SK-N-SH (cell line): Measurements from ENCODE around the gene DCST1. TPM values are rescaled to one million over a fixed set of nuclear protein-coding genes. Genes with fewer than 3 reads are reported as not detected.

ENCODE experiments used
- CTCF ChIA-PET: fragments of 300-600, 350-600 bp; formaldehyde crosslinking; extraction: SDS; loops from one replicate; lab custom pipeline; 2021; lab: Yijun Ruan, JAX
- POLR2A ChIA-PET: fragments of 350-600 bp; sonication (Branson Sonifier 250); formaldehyde crosslinking; extraction: SDS; loops from one replicate; lab custom pipeline; 2020; ENCODE audit warnings: antibody characterized with exemption, inconsistent platforms; lab: Yijun Ruan, JAX
- DNase-seq: peaks from one replicate; pipeline ENCODE4 v3.0.0; 2012
- H2AFZ ChIP-seq: fragments of 200-600 bp; sonication (generic); 2 replicates; pipeline ENCODE4 v1.8.1; 2016; ENCODE audit warnings: antibody characterized with exemption, mild to moderate bottlenecking, low read depth
- H3F3A ChIP-seq: fragments of 200-600 bp; sonication (generic); replicated peaks from 2 replicates; pipeline ENCODE3; 2016; ENCODE audit warnings: antibody characterized with exemption, mild to moderate bottlenecking; ENCODE audit not compliant: insufficient read depth
- H3K27ac ChIP-seq, 2 experiments: fragments of 200-500 bp in 1 of 2; fragments of 200-600 bp in 1 of 2; sonication (Bioruptor generic) in 1 of 2; sonication (generic), shearing (Covaris generic) in 1 of 2; 2 replicates each; pipeline versions ENCODE4 v1.5.1 to v1.6.1; 2014 to 2016; ENCODE audit warnings: low read depth in 2 of 2, inconsistent platforms in 1 of 2, low read length in 1 of 2, mild to moderate bottlenecking in 1 of 2, mixed read lengths in 1 of 2
- H3K27me3 ChIP-seq: fragments of 200-600 bp; sonication (generic), shearing (Covaris generic); 2 replicates; pipeline ENCODE4 v1.6.1; 2016; ENCODE audit warnings: mixed run types; ENCODE audit not compliant: insufficient read depth
- H3K36me3 ChIP-seq, 2 experiments: fragments of 200-500 bp in 1 of 2; fragments of 200-600 bp in 1 of 2; sonication (Bioruptor generic) in 1 of 2; sonication (generic) in 1 of 2; replicated peaks in 1 of 2; 2 replicates each; pipeline versions ENCODE3 to v1.5.1; 2014 to 2016; ENCODE audit warnings: low read length in 1 of 2, mild to moderate bottlenecking in 1 of 2; ENCODE audit not compliant: insufficient read depth in 2 of 2, control insufficient read depth in 1 of 2
- H3K4me1 ChIP-seq, 2 experiments: fragments of 200-500 bp in 1 of 2; fragments of 200-600 bp in 1 of 2; sonication (Bioruptor generic) in 1 of 2; sonication (generic), shearing (Covaris generic) in 1 of 2; 2 replicates each; pipeline versions ENCODE4 v1.5.1 to v1.6.1; 2014 to 2016; ENCODE audit warnings: low read depth in 1 of 2, low read length in 1 of 2, mixed run types in 1 of 2; ENCODE audit not compliant: insufficient read depth in 2 of 2, control insufficient read depth in 1 of 2
- H3K4me2 ChIP-seq: fragments of 200-600 bp; sonication (generic), shearing (Covaris generic); 2 replicates; pipeline ENCODE4 v1.6.1; 2017; ENCODE audit warnings: mixed run types
- H3K4me3 ChIP-seq, 2 experiments: fragments of 200-500 bp in 1 of 2; fragments of 200-600 bp in 1 of 2; sonication (Bioruptor generic) in 1 of 2; sonication (generic), shearing (Covaris generic) in 1 of 2; 2 replicates each; pipeline versions ENCODE4 v1.5.1 to v1.8.1; 2014 to 2016; ENCODE audit warnings: low read depth in 2 of 2, inconsistent platforms in 1 of 2, low read length in 1 of 2, mild to moderate bottlenecking in 1 of 2, mixed read lengths in 1 of 2, moderate library complexity in 1 of 2
- H3K79me2 ChIP-seq: fragments of 200-600 bp; sonication (generic); 2 replicates; pipeline ENCODE4 v1.8.1; 2017; ENCODE audit warnings: mild to moderate bottlenecking; ENCODE audit not compliant: insufficient read depth
- H3K9ac ChIP-seq: fragments of 200-600 bp; sonication (generic); 2 replicates; pipeline ENCODE4 v1.6.1; 2017; ENCODE audit warnings: mixed run types
- H3K9me2 ChIP-seq: fragments of 200-600 bp; sonication (generic); 2 replicates; pipeline ENCODE4 v1.6.1; 2017; ENCODE audit warnings: mixed run types
- H3K9me3 ChIP-seq: fragments of 200-600 bp; sonication (generic); 2 replicates; pipeline ENCODE4 v1.6.1; 2017; ENCODE audit warnings: mixed run types, mild to moderate bottlenecking, moderate library complexity
- H4K20me1 ChIP-seq: fragments of 200-600 bp; sonication (generic); 2 replicates; pipeline ENCODE4 v1.6.1; 2017; ENCODE audit warnings: mild to moderate bottlenecking, mixed run types; ENCODE audit not compliant: insufficient read depth
- CHD2 ChIP-seq: fragments of 150-350 bp; IDR thresholded peaks from 2 replicates; pipeline ENCODE4 v1.6.1; 2018; ENCODE audit warnings: low read length; ENCODE audit not compliant: partially characterized antibody
- FOXJ3 ChIP-seq: sonication (generic); formaldehyde crosslinking; IDR thresholded peaks from 2 replicates; pipeline ENCODE4 v1.5.1; 2020; ENCODE audit warnings: mild to moderate bottlenecking, missing genetic modification reagents
- FOXM1 ChIP-seq: IDR thresholded peaks from 2 replicates; pipeline ENCODE4 v1.4.0; 2012; ENCODE audit warnings: low read depth, mild to moderate bottlenecking
- GABPA ChIP-seq: IDR thresholded peaks from 2 replicates; pipeline ENCODE4 v1.4.0; 2012; ENCODE audit warnings: low read depth, mild to moderate bottlenecking
- GATA2 ChIP-seq: sonication (generic); formaldehyde crosslinking; IDR thresholded peaks from 2 replicates; pipeline ENCODE4 v1.5.0; 2020; ENCODE audit warnings: mild to moderate bottlenecking, missing genetic modification reagents
- IRF3 ChIP-seq: fragments of 150-350 bp; IDR thresholded peaks from 2 replicates; pipeline ENCODE4 v1.6.1; 2016; ENCODE audit warnings: mild to moderate bottlenecking, low read depth, low read length
- MXI1 ChIP-seq: IDR thresholded peaks from 2 replicates; pipeline ENCODE4 v1.6.1; 2012; ENCODE audit warnings: mild to moderate bottlenecking, low read depth, low read length, improper control_type of control experiment
- NRF1 ChIP-seq: IDR thresholded peaks from 2 replicates; pipeline ENCODE4 v1.6.1; 2012; ENCODE audit warnings: low read depth, mild to moderate bottlenecking, low read length
- USF1 ChIP-seq: IDR thresholded peaks from 2 replicates; pipeline ENCODE4 v1.4.0; 2012; ENCODE audit warnings: low read depth, borderline replicate concordance
- WGBS: methylation state at CpG from one replicate; pipeline ENCODE4 v1.1.6; 2017; ENCODE audit warnings: low lambda C conversion rate; 5-methylcytosine and 5-hydroxymethylcytosine counted together
- polyA plus RNA-seq, 3 experiments: library from polyadenylated mRNA; depleted of rRNA; stranded (reverse); fragments of >200 nt; gene quantifications; 2 replicates each; pipeline ENCODE4 v1.2.3, GENCODE V29; 2012
- TF ChIP-seq, protein P1 (sequence below): fragments of 150-350 bp; IDR thresholded peaks from 2 replicates; pipeline ENCODE4 v1.6.1; 2017; ENCODE audit warnings: antibody characterized with exemption, low read length, low read depth, borderline replicate concordance

The DCST1 gene
- polyA plus RNA-seq, 1 of the 3 experiments (the other 2 are of a cell fraction), result not detected

DNA sequence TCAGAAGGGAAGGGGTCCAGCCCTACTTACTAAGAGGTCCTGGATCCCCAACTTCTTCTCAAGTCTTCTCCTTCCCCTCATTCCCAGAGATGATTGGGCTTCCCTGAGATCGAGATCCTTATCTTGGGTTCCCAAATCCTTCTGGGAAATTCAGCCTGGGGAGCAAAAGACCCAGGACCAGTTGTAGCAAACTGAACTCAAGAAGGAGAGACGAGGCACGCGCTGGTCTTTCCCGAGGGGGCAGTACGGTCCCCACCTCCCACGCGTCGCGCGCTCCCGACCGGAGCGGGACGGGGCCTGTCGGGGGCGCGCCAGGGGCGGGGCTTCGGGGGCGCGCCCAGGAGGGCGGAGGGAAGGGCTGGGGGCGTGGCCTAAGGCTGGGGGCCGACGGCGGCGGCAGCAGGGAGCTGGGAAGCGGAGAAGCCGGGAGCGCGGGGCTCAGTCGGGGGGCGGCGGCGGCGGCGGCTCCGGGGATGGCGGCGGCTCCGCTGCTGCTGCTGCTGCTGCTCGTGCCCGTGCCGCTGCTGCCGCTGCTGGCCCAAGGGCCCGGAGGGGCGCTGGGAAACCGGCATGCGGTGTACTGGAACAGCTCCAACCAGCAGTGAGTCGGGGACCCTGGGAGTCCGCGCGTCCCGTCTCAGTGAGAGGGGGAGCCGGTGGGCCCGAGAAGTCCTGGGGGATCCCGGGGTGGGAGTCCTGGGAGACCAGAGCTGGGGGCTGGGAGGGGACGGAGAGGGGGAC is 45.0 kb downstream of the DCST1 start, which contains the start of gene EFNA3:
EFNA3 (plus strand) TSS at position 369 of the 741 bp plus-strand sequence; CDS start at position 474, 105 bp downstream.
- CTCF ChIA-PET, result interaction anchor here (0.8 to 29.9 kb wide), 10 partner anchors 12 to 116 kb away, joined by 3 to 573 read pairs (median 4); partner anchors contain the start of genes ADAM15, DCST1, DCST2 and EFNA4
- 1% methylated on average over 36 of the region's 59 CpGs for WGBS
- Histone ChIP-seq H3K36me3 (no peaks in the 10 kb centered on the region), H4K20me1 (no peaks in the 10 kb centered on the region), H3K9me2 (no peaks in the 10 kb centered on the region), H3K27me3 (peaks cover 23% of the 10 kb centered on the region)
- TF ChIP-seq MXI1 (peak; percentile 42; the same call in 1 of the 2 replicates), USF1 (no peak), CHD2 (peak; percentile 22), FOXM1 (no peak), GATA2 (peak; percentile 60), IRF3 (no peak), NRF1 (no peak), FOXJ3 (no peak)
- TF ChIP-seq, protein P1, sequence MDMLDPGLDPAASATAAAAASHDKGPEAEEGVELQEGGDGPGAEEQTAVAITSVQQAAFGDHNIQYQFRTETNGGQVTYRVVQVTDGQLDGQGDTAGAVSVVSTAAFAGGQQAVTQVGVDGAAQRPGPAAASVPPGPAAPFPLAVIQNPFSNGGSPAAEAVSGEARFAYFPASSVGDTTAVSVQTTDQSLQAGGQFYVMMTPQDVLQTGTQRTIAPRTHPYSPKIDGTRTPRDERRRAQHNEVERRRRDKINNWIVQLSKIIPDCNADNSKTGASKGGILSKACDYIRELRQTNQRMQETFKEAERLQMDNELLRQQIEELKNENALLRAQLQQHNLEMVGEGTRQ, result no peak
- TF ChIP-seq, all 33 proteins: peak for 3
- Histone ChIP-seq H3F3A (peaks cover 10% of the 10 kb centered on the region), H3K4me3 (peak within 1 kb of the TSS; percentile 55 to 62), H3K4me1 (peaks cover 15 to 16% of the 10 kb centered on the region in 2 experiments; a peak in 2 of 4 replicates), H3K27ac (no peak within 1 kb of the TSS; a peak in 1 of 4 replicates), H3K9ac (no peak within 1 kb of the TSS), H2AFZ (no peak within 1 kb of the TSS), H3K79me2 (no peaks in the 10 kb centered on the region), H3K4me2 (peak within 1 kb of the TSS; percentile 87), H3K9me3 (no peaks in the 10 kb centered on the region)
- peak; percentile 98 for DNase-seq
- POLR2A ChIA-PET, result interaction anchor here (0.5 to 1.6 kb wide), 6 partner anchors 9 to 114 kb away, joined by 3 to 8 read pairs (median 3); partner anchors contain the start of gene SHC1

DNA sequence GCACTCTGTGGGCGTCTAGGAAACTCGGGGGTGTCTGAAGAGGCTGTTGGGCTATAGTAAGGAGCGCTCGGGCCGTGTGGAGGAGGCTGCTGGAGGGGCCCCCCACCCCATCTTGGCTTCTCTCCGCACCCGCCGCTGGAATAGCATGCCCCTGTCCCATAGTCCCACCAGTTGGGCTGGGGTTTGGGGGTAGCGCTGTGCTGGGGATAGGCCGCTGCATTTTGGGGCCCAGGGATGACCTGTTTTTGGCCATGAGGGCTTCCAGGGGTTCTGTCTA is 45.5 kb downstream of the DCST1 start:
- peaks cover 17 to 20% of the 10 kb centered on the region in 2 experiments; a peak in 3 of 4 replicates for H3K4me1 ChIP-seq
- no peak overlapping the region; a peak in 1 of 4 replicates for H3K27ac ChIP-seq
- no peak for TF ChIP-seq IRF3
- no peak for TF ChIP-seq CHD2
- TF ChIP-seq GABPA, result no peak
- no peak overlapping the region for H2AFZ ChIP-seq
- no peaks in the 10 kb centered on the region for H3K9me2 ChIP-seq
- CTCF ChIA-PET, result interaction anchor here (1.0 to 29.9 kb wide), 11 partner anchors 12 to 117 kb away, joined by 3 to 573 read pairs (median 7); partner anchors contain the start of genes ADAM15, DCST1, DCST2 and EFNA4
- peaks cover 23% of the 10 kb centered on the region for H3K27me3 ChIP-seq
- no peak for DNase-seq
- H4K20me1 ChIP-seq, result no peaks in the 10 kb centered on the region
- H3K36me3 ChIP-seq, result no peaks in the 10 kb centered on the region
- POLR2A ChIA-PET, result interaction anchor here (0.5 to 1.6 kb wide), 5 partner anchors 9 to 114 kb away, joined by 3 to 8 read pairs (median 3); no protein-coding TSS in a partner anchor
- H3K4me3 ChIP-seq, result peak overlapping the region; percentile 55 to 62
- peaks cover 10% of the 10 kb centered on the region for H3F3A ChIP-seq
- no peak overlapping the region for H3K9ac ChIP-seq
- H3K79me2 ChIP-seq, result no peaks in the 10 kb centered on the region
- WGBS, result 17% methylated on average over 1 of the region's 10 CpGs
- no peaks in the 10 kb centered on the region for H3K9me3 ChIP-seq
- H3K4me2 ChIP-seq, result peak overlapping the region; percentile 87
